Measurements from ENCODE around the gene UNC5C.

- TF ChIP-seq CTCF (IDR thresholded peaks at IDR 0.05; ENCODE audit: low read length) (no peak), EZH2 (IDR thresholded peaks at IDR 0.05; ENCODE audit: borderline replicate concordance, low read length) (no peak)
Measured at GRCh38 chr4:95129031-95129430, 419.7 kb downstream of the UNC5C start.
